Panc1 (cell line): ENCODE results near the gene NKD1. TPM values are rescaled to one million over a fixed set of nuclear protein-coding genes. Genes with fewer than 3 reads are reported as not detected.

Source experiments
- ATAC-seq: fragments of 200-7000 bp; cut with Tn5 transposase; 2 replicates; pipeline ENCODE4 v1.9.1; 2020; ENCODE audit warnings: mild to moderate bottlenecking, moderate library complexity
- BruUV-seq: library from RNA; stranded (reverse); fragments of 400-500 nt; replicated peaks from 2 replicates; lab custom pipeline; 2021; lab: Mats Ljungman, UMichigan
- CTCF ChIA-PET: fragments of 300-600 bp; sonication (Branson Sonifier 250); formaldehyde crosslinking; loops from one replicate; lab custom pipeline; 2022; ENCODE audit warnings: antibody characterized with exemption; lab: Charles Lee
- POLR2A ChIA-PET: fragments of 300-600 bp; sonication (Branson Sonifier 250); formaldehyde crosslinking; loops from one replicate; lab custom pipeline; 2022; ENCODE audit warnings: antibody characterized with exemption; lab: Charles Lee
- DNase-seq: peaks from one replicate; pipeline ENCODE4 v3.0.0-alpha.2; 2010; ENCODE audit warnings: low read depth, low spot score
- H3K27ac ChIP-seq: 2 replicates; pipeline ENCODE4 v1.5.1; 2011; ENCODE audit warnings: mild to moderate bottlenecking, low read length, inconsistent platforms
- H3K27me3 ChIP-seq: fragments of 200-500 bp; sonication (Bioruptor generic); 2 replicates; pipeline ENCODE4 v1.6.0; 2014; ENCODE audit warnings: low read length, inconsistent platforms; ENCODE audit not compliant: control insufficient read depth, insufficient read depth
- H3K36me3 ChIP-seq: fragments of 200-500 bp; sonication (Bioruptor generic); 2 replicates; pipeline ENCODE4 v1.5.1; 2014; ENCODE audit warnings: inconsistent platforms, mild to moderate bottlenecking, low read length, moderate library complexity; ENCODE audit not compliant: control insufficient read depth, insufficient read depth
- H3K4me1 ChIP-seq: 2 replicates; pipeline ENCODE4 v1.5.1; 2011; ENCODE audit warnings: inconsistent platforms, mild to moderate bottlenecking, low read length, moderate library complexity; ENCODE audit not compliant: control insufficient read depth, insufficient read depth
- H3K4me3 ChIP-seq, 2 experiments: 2 replicates each; pipeline ENCODE4 v1.5.1; 2011 to 2012; ENCODE audit warnings: low read depth in 2 of 2, low read length in 2 of 2, mild to moderate bottlenecking in 2 of 2, inconsistent platforms in 1 of 2, moderate library complexity in 1 of 2
- H3K9me3 ChIP-seq: fragments of 200-500 bp; sonication (Bioruptor generic); 2 replicates; pipeline ENCODE4 v1.5.1; 2014; ENCODE audit warnings: low read depth, mild to moderate bottlenecking, inconsistent platforms, low read length, moderate library complexity; ENCODE audit not compliant: control insufficient read depth, insufficient read depth
- POLR2AphosphoS5 ChIP-seq: IDR thresholded peaks from 2 replicates; pipeline ENCODE4 v1.6.1; 2012; ENCODE audit warnings: mild to moderate bottlenecking, low read depth, low read length, moderate library complexity
- REST ChIP-seq, 2 experiments: IDR thresholded peaks; 2 replicates each; pipeline ENCODE4 v1.6.1; 2011 to 2012; ENCODE audit warnings: low read depth in 2 of 2, control low read depth in 1 of 2, low read length in 1 of 2, mild to moderate bottlenecking in 1 of 2, moderate library complexity in 1 of 2; ENCODE audit not compliant: insufficient read depth in 1 of 2
- SIN3A ChIP-seq: IDR thresholded peaks from 2 replicates; pipeline ENCODE4 v1.6.1; 2012; ENCODE audit warnings: low read depth, mild to moderate bottlenecking, low read length, moderate library complexity, borderline replicate concordance; ENCODE audit not compliant: insufficient read depth
- TCF7L2 ChIP-seq: IDR thresholded peaks from 2 replicates; pipeline ENCODE4 v1.6.1; 2011; ENCODE audit warnings: mild to moderate bottlenecking, low read depth, low read length, inconsistent platforms
- in situ Hi-C: cut with HindIII; loops from 2 replicates; pipeline ENCODE4 v1.10.0; 2016; ENCODE audit warnings: low sequenced_read_pairs, low pct_unique_long_range_greater_than_20kb
- intact Hi-C: fragments of 100-400 bp; cut with micrococcal nuclease; formaldehyde crosslinking; loops from one replicate; pipeline ENCODE4 v1.10.0; 2022; ENCODE audit not compliant: unreplicated experiment
- total RNA-seq: library from RNA; stranded (reverse); gene quantifications from one replicate; pipeline ENCODE4 v1.2.1, GENCODE V29; 2021; ENCODE audit not compliant: unreplicated experiment
- TF ChIP-seq, protein P1 (sequence below): fragments of 450-650 bp; IDR thresholded peaks from 2 replicates; pipeline ENCODE4 v1.5.1; 2017; ENCODE audit warnings: mild to moderate bottlenecking

The NKD1 gene
- total RNA-seq, 1 experiment from 2014 or later, result 0.18 TPM

DNA sequence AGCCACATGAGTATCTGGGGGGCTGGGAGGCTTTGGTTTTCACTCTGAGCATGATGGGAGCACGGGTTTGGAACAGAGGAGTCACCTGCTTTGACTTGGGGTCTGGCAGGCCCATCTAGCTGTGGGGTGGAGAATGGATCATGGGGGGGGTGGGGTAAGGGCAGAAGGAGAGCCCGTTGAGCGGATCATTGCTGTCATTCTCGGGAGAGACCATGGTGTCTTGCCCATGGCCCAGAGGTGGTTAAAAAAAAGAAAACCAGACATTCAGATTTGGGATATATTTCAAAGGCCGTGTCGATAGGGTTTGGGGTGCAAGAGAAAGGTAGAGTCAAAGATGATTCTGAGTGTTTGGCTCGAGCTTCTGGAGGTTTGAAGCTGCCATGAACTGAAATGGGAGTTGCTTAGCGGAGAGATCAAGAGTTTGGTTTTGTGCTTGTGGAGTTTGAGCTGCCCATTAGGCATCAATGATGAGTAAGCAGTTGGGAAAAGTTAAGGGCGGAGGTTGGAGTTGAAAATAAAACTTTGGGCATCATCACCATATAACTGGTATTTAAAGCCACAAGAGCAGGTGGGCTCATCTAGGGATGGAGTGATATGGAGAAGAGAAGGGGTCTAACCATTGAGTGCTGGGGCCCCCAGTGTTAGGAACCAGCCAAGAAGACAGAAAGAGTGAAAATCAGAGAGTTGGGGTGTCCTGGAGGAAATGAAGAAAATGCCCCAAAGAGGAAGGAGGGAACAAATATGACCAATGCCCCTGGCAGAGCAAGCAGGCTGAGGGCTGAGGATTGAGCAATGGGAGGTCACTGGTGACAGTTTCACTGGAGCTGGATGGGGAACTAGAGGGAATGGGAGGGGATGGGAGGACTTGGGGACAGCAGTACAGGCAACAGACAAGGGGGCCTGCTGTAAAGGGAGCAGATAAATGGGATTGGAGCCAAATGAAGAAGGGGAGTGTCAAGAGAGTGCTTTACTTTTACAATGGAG is 147.1 kb downstream of the NKD1 start (continued):
- no peak for TF ChIP-seq REST (IDR thresholded peaks at IDR 0.05; ENCODE audit: insufficient read depth in 1 of 2, low read depth in 2 of 2, low read length in 1 of 2)

GRCh38 chr16:50696126-50696525 is 147.9 kb downstream of the NKD1 start:
- no TSS peak for BruUV-seq

More at GRCh38 chr16:50696126-50696525, 147.9 kb downstream of the NKD1 start:
- H3K4me1 ChIP-seq, result no peaks in the 10 kb centered on the region
- intact Hi-C loops, result no loop called here
- in situ Hi-C loops, result no loop called here
- H3K27me3 ChIP-seq, result no peaks in the 10 kb centered on the region
- ChIA-PET CTCF (no interaction called here), POLR2A (no interaction called here)
- H3K36me3 ChIP-seq, result no peaks in the 10 kb centered on the region
- no peak overlapping the region for H3K27ac ChIP-seq
- DNase-seq, result no peak
- H3K4me3 ChIP-seq, result no peak overlapping the region
- no peaks in the 10 kb centered on the region for H3K9me3 ChIP-seq
- TF ChIP-seq SIN3A (no peak), TCF7L2 (no peak), REST (IDR thresholded peaks at IDR 0.05; ENCODE audit: insufficient read depth in 1 of 2, low read depth in 2 of 2, low read length in 1 of 2) (no peak), POLR2AphosphoS5 (no peak)
- TF ChIP-seq, protein P1, sequence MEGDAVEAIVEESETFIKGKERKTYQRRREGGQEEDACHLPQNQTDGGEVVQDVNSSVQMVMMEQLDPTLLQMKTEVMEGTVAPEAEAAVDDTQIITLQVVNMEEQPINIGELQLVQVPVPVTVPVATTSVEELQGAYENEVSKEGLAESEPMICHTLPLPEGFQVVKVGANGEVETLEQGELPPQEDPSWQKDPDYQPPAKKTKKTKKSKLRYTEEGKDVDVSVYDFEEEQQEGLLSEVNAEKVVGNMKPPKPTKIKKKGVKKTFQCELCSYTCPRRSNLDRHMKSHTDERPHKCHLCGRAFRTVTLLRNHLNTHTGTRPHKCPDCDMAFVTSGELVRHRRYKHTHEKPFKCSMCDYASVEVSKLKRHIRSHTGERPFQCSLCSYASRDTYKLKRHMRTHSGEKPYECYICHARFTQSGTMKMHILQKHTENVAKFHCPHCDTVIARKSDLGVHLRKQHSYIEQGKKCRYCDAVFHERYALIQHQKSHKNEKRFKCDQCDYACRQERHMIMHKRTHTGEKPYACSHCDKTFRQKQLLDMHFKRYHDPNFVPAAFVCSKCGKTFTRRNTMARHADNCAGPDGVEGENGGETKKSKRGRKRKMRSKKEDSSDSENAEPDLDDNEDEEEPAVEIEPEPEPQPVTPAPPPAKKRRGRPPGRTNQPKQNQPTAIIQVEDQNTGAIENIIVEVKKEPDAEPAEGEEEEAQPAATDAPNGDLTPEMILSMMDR, result no peak
- no peak for ATAC-seq
